Kidney (tissue), 14 donors: ENCODE data around the gene SH2D7. TPM values are rescaled to one million over a fixed set of nuclear protein-coding genes. Genes with fewer than 3 reads are reported as not detected.

Source experiments
- DNase-seq, 5 donors: peaks; one replicate each; pipeline ENCODE4 v3.0.0-alpha.2; 2013 to 2020
- FAIRE-seq: peaks from 2 replicates; lab custom pipeline; 2012; peaks lifted over from hg19 to GRCh38; lab: Jason Lieb, UNC
- H3K27ac ChIP-seq, 2 donors: one replicate each; pipeline ENCODE4 v1.7.0; 2013; ENCODE audit warnings: low read depth in 2 of 2, low read length in 2 of 2, inconsistent platforms in 1 of 2
- H3K27me3 ChIP-seq: one replicate; pipeline ENCODE4 v1.7.1; 2013; ENCODE audit warnings: low read length, inconsistent platforms; ENCODE audit not compliant: control insufficient read depth, insufficient read depth
- H3K36me3 ChIP-seq, 3 donors: one replicate each; pipeline versions ENCODE4 v1.7.0 to v1.7.1; 2013; ENCODE audit warnings: low read length in 3 of 3, control low read depth in 1 of 3, inconsistent platforms in 1 of 3; ENCODE audit not compliant: insufficient read depth in 3 of 3, control insufficient read depth in 2 of 3
- H3K4me1 ChIP-seq, 3 donors: one replicate each; pipeline versions ENCODE4 v1.7.0 to v1.7.1; 2013; ENCODE audit warnings: low read length in 3 of 3, inconsistent platforms in 1 of 3, low read depth in 1 of 3; ENCODE audit not compliant: control insufficient read depth in 2 of 3, insufficient read depth in 2 of 3
- H3K4me3 ChIP-seq, 3 donors: one replicate each; pipeline versions ENCODE4 v1.7.0 to v1.8.1; 2013; ENCODE audit warnings: low read length in 3 of 3, control low read depth in 1 of 3, inconsistent platforms in 1 of 3
- H3K9ac ChIP-seq, 3 donors: one replicate each; pipeline versions ENCODE4 v1.7.0 to v1.7.1; 2013; ENCODE audit warnings: low read length in 3 of 3, control low read depth in 1 of 3, inconsistent platforms in 1 of 3
- H3K9me3 ChIP-seq, 3 donors: one replicate each; pipeline versions ENCODE4 v1.7.0 to v1.7.1; 2013; ENCODE audit warnings: low read length in 3 of 3, control low read depth in 1 of 3, inconsistent platforms in 1 of 3; ENCODE audit not compliant: control insufficient read depth in 2 of 3, insufficient read depth in 1 of 3
- intact Hi-C: fragments of 100-400 bp; cut with DNase I; formaldehyde crosslinking; loops from one replicate; pipeline ENCODE4 v1.11.1; 2022
- polyA plus RNA-seq: library from polyadenylated mRNA; stranded (reverse); fragments of 350-450 nt; fragmentation: Illumina TruSeq; extraction: RNeasy Lipid Tissue Mini Kit (QIAGEN cat#74804); gene quantifications from one replicate; pipeline ENCODE4 v1.2.3, GENCODE V29; 2014; ENCODE audit warnings: low read depth, low replicate concordance; ENCODE audit not compliant: insufficient read depth
- total RNA-seq: library from RNA; stranded (reverse); fragmentation: NEBNext Ultra II Directional; extraction: Animal tissue kit (Norgen Biotek cat#: 25700); gene quantifications from one replicate; pipeline ENCODE4 v1.2.1, GENCODE V29; 2021
- TF ChIP-seq, protein P1 (sequence below): IDR thresholded peaks from 3 replicates; pipeline ENCODE4 v1.5.1; 2012; ENCODE audit warnings: mild to moderate bottlenecking, moderate library complexity, borderline replicate concordance; ENCODE audit not compliant: insufficient read depth; ENCODE audit errors: extremely low read depth
- donor health status: control.
- donor health status: control.
- donor health status: control.
- donor health status: control.
- donor health status: control.
- donor health status: DM: yes; HTN: yes; CAD: no.
- donor health status: Normal renal cell carcinoma (clear cell type).

The SH2D7 gene
- total and polyA plus RNA-seq, 2 donors from 2014 or later: not detected

DNA sequence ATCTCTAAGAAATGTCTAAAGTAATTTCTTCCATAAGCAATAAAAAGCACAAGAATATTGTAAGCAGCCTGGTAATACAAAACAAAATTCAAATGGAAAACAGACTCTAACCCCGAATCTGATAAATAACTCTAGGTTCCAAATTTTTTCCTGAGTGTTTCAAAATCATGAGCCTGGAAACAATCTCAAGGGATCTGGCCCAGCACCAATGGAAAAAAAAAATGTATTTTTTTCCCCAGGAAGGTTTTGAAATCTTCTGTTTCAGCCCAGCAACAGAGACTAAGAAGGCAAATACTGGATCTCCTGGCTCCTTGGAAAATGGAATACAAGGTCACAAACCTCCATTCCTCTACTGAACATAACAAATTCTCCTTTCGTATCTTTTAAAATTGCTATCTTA is 27.8 kb upstream of the SH2D7 start:
- Histone ChIP-seq H3K9me3 (no peaks in the 10 kb centered on the region), H3K4me1 (peaks cover 20 to 46% (median 40%) of the 10 kb centered on the region in 3 donors), H3K9ac (no peak overlapping the region), H3K4me3 (no peak overlapping the region), H3K27ac (peak overlapping the region; percentile 22 to 83), H3K36me3 (no peaks in the 10 kb centered on the region), H3K27me3 (no peaks in the 10 kb centered on the region)
- TF ChIP-seq, protein P1, sequence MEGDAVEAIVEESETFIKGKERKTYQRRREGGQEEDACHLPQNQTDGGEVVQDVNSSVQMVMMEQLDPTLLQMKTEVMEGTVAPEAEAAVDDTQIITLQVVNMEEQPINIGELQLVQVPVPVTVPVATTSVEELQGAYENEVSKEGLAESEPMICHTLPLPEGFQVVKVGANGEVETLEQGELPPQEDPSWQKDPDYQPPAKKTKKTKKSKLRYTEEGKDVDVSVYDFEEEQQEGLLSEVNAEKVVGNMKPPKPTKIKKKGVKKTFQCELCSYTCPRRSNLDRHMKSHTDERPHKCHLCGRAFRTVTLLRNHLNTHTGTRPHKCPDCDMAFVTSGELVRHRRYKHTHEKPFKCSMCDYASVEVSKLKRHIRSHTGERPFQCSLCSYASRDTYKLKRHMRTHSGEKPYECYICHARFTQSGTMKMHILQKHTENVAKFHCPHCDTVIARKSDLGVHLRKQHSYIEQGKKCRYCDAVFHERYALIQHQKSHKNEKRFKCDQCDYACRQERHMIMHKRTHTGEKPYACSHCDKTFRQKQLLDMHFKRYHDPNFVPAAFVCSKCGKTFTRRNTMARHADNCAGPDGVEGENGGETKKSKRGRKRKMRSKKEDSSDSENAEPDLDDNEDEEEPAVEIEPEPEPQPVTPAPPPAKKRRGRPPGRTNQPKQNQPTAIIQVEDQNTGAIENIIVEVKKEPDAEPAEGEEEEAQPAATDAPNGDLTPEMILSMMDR: no peak
- FAIRE-seq: no peak
- DNase-seq: no peak
- intact Hi-C loops: no loop called here

DNA sequence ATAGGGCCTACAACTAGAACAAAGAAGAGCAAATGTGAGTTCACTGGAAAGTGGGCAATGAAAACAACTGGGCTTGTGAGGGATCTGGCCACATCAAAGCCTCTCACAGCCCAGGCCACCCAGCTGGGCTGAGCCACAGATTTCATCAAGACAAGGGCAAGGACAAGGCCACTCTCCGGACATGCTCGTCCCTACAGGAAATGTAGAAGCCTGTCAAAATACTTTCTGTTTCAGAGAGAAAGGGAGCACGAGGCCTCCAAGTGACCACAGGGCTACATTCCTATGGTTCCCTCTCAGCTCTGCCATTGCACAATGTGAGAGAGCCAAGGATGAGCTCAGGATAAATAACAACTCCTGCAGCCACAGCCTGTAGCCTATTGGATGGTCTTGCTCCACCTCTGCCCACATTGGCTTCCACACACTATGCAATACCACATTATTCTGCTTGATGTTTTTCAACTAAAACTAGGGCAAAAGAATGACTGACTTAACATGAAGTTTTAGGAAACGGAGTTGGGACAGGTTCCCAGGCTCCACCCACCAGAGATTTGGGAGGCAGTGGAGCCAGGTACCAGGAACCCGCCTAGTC is 27.0 kb upstream of the SH2D7 start:
- TF ChIP-seq, protein P1: no peak
- no peaks in the 10 kb centered on the region for H3K9me3 ChIP-seq
- no peak overlapping the region for H3K9ac ChIP-seq
- no peak overlapping the region for H3K4me3 ChIP-seq
- FAIRE-seq (no peak), DNase-seq (peak in 1 of 5 donors; percentile 91)
- H3K4me1 ChIP-seq: peaks cover 20 to 47% (median 46%) of the 10 kb centered on the region in 3 donors
- intact Hi-C loops: no loop called here
- no peaks in the 10 kb centered on the region for H3K36me3 ChIP-seq
- peak overlapping the region in 1 of 2 donors; percentile 83 for H3K27ac ChIP-seq
- no peaks in the 10 kb centered on the region for H3K27me3 ChIP-seq

DNA sequence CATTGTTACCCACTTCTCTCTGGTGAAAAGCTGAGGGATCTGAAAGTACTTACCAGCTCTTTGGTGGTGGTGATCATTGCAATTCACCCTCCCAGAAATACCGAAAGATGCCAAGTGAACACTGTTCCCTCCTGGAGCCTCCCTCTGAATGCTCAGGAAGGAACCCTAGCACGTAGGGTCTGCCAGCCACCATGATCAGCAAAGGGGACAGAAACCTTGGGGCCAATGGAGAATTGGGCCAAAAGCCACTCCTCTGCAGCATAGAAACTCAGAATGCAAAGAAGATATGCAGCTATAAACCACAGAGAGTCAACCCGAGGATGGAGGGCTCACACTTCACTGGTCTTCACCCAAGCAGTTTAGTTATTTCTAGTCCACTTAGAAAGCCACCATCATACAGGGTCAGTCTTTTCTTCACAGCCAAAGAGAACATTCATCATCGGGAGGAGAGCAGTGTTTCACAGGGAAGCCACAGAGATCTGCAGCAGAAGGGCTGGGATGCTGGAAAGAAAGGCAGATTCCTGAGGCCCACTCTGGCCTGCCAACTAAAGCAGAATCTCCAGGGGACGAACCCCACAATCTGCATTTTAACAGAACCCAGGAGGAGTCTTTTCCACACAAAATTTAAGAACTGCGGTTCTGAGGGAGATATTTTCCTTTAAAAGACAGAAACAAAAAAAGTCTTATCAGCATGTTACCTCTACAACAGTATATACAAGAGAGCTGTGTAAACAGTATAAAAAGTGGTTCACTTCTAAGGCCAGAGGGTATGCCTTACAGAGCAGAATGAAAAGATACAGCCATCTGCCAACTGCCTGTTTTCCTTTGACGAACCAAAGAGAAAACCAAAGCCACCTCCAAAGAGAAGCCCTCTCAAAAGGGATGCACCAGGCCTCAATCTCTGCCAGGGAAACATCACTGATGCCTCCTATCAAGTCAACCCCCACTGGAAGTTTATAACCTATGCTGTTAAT is 26.1 kb upstream of the SH2D7 start:
- Histone ChIP-seq H3K27me3 (no peaks in the 10 kb centered on the region), H3K4me3 (no peak overlapping the region), H3K27ac (peak overlapping the region in 1 of 2 donors; percentile 83), H3K4me1 (peaks cover 20 to 47% (median 46%) of the 10 kb centered on the region in 3 donors), H3K9ac (no peak overlapping the region), H3K9me3 (no peaks in the 10 kb centered on the region), H3K36me3 (no peaks in the 10 kb centered on the region)
- DNase-seq (no peak), FAIRE-seq (no peak)
- TF ChIP-seq, protein P1: no peak
- intact Hi-C loops: no loop called here
